ENCODE data around the gene DNAI7. TPM values are rescaled to one million over a fixed set of nuclear protein-coding genes. Genes with fewer than 3 reads are reported as not detected.

DNAI7 gene
- polyA plus RNA-seq, 1 donor: 7.9 TPM

DNA sequence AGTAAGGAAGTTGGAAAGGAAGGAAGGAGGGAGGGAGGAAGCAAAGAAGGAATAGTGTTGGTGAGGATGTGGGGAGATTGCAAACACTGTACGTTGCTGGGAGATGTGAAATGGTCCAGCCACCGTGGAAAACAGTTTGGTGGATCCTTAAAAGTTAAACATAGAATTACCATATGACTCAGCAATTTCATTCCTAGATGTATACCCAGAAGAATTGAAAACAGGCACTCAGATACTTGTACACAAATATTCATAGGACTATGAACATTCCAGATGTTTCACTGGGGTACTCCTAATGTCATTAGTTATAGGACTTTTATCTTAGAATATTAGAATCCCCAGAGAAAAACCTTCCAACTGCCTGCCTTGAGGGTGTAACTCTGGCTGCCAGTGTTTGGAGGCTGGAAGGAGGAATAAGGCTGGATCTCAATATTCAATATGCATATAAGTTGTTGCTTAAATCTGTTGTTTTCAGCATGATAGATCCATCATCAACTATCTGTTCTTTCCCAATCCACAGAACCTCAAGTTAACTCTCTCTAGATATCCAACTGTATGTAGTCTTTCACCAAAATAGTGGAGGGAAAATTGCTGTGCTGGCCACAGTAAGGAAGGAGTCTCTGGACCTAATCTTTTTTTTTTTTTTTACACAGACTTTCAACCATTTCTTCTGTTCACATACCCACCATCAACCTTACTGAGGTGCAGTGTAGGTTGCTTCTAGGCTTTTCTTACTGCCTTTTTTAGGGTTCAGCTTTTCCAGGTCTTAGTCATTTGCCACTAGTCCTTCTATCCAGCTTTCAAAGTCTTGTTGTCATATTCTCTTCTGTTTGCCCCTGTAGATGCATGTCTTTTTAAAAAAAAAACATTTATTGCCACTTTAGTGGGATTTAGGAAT is 94.5 kb downstream of the DNAI7 start:
- no peak for DNase-seq

DNA sequence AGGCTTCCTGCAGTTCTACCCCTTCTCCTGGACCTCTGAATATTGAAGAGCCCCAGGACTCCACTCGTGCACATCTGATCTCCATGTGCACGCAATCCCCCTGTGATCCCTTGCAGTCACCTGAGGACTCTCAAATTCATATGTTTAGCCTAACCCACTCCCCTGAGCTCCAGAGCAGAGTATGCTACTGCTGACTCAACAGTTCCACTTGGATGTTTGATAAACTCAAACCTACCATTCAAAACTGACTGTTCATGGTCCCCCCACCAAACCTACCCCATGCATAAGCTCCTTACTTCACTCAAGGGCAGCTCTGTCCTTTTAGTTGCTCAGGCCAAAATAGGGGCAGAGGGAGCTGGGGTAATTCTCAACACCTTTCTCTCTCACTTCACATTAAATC is 96.0 kb downstream of the DNAI7 start:
- DNase-seq: no peak

DNA sequence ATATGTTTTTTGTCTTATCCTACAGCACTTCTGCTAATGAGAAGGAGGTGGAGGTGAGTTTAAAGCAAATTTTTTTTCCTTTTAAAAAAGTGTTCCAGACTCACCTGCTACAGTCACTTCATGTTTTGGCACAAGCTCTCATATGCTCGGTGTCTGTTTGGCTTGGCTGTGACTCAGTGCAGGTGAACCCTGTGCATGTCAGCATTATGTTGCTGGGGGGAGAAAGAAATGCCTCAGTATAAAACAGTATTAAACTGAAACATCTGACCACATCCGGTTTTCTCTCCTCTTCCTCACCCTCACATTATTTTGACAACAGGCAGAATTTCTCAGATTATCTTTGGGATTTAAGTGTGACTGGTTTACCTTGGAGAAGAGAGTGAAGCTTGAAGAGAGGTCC is 105.2 kb downstream of the DNAI7 start:
- no peak for DNase-seq

DNA sequence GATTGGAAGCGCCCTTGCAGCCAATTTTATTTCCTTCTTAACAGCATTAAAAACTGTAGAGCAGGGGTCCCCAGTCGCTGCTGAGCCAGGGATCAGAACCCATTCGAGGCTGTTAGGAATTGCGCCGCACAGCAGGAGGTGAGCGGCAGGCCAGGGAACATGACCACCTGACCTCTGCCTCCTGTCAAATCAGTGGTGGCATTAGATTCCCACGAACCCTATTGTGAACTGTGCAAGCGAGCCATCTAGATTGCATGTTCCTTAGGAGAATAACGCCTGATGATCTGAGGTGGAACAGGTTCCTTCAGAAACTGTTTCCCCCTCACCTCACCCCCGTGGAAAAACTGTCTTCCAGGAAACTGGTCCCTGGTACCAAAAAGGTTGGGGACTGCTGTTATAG is 107.4 kb downstream of the DNAI7 start:
- DNase-seq: no peak

DNA sequence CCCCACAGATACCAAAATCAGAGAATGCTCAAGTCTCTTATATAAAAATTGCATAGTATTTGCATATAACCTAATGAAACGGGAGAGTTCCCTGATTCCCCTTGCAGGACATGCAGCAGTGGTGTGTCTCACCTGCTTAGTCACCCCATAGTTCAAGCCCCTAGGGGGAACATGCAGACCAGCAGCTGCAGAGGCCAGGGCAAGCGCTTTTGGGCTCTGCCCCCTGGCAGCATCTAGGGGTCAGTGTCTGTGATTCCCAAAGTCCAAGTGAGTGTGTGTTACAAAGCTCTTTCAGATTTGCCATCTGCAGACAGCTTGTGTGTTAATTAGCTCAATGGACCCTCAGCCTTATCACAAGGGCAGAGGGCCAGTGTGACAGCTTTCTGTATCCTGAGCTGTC is 110.1 kb downstream of the DNAI7 start:
- no peak for DNase-seq

DNA sequence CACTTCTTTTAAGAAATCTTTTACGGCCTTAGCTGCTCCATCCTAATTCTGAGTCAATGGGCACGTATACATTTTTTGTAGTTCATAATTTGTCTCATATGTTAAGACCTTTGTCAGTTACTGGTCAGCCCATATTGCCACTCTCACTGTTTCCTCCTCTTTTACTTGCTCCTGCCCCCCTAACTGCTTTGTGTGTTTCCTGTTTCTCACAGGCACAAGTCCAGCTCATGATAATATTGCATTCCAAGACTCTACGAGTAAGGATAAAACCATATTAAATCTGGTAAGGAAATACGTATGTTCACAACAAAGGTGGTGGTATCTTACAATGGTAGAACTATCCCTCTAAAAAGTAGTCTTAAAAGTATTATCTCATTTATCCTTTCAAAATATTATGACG is 111.7 kb downstream of the DNAI7 start:
- no peak for DNase-seq

DNA sequence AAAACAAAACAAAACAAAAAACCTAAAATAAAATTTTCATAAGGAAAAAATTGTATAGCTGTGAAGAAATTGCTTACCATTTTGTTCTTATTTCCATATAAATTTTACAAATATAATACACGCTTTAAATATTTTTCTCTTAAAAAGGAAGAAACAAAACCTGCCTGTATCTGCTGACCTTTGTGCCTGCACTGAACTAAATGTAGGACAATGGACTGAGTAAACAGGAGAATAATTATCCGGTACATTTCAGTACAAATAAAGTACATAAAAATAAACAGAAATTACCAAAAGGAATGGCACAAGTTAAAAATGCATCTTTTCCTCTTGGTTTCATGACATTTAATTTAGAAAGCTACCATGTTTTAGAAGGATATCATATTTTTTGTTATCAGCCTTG is 112.3 kb downstream of the DNAI7 start:
- DNase-seq: no peak

DNA sequence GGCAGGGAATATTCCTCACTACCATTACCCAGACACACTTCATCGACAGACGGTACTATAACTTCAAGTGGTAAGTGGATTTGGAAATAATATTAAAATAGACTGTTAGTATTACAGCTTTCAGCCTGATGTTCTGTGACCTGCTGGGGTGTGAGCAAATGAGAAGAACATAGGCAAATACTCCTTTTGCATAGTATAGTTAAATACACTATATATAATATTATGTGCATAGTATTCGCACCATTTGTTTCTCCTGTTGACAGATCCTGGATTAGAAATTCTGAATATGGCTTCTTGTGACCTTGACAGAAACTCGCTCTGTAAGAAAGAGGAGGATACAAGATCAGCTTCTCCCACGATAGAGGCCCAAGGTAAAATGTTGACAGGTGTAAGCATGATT is 115.6 kb downstream of the DNAI7 start:
- DNase-seq: no peak

DNA sequence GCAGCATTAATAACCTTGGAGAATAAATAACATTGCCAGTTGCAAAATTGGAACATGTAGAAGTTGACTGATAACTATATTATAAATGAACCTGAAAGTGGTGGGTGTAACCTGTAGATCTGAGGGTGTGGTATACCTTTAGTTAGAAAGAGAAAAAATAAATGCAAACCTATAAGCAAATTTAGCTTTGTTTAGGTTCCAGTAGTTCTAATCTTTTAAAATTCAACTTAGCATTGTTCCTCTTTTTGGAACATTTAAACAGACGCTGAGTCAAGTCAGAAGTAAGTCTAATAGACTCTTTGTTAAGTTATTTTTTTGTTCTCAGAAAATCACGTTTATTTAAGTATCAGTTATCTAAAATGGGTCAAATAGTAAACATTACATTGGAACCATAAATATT is 120.0 kb downstream of the DNAI7 start:
- no peak for DNase-seq

DNA sequence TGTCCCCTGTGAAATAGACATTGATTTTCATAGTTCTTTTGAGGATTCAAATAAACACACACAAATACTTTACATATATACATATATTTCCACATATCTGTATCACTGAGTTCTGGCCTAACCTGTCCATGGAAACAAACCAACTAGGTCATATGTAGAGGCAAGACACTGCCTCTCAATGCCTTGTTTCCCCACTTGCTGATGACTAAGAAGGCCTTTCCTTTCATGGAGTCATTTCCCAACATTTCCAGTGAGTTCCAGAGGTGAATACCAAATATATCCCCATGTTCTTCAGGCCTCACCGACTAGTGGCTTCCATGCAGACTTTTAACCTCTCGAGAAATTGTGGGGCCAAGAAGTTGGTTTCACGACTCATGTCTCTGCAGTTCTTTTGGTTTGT is 120.8 kb downstream of the DNAI7 start:
- DNase-seq: no peak

DNA sequence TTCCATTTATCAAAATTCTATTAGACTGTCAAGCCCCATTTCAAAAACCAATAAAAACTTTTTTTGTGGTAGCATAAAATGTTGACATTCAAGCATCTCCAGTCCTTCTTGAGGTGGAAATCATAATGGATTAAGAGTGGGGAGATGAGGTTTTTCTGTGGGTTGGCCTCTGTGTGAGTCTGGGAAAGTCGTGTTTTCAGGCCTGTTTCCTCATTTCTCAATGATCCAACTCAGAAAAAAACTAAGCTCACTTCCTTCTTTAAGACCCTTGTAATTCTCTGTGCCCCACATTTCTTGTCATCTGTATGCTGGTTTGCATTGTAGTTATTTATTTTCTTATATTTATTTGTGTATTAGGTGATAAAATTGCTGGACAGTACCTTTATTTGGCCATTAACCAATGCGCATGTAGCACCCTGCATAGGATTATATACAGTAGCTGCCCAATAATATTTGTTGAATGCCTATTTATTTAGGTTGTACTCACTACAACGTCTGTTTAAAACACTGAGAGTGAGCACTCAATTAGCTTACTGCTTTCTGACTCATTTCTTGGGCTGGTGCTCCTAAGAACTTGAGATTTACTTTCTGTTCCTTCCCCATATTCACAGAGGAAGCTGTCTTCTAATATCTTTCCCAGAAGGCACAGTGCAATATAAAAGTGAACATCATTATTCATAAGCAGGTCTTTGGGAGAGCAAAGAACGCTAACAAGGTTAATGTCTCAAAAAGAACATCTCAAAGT is 121.9 kb downstream of the DNAI7 start:
- DNase-seq: no peak

DNA sequence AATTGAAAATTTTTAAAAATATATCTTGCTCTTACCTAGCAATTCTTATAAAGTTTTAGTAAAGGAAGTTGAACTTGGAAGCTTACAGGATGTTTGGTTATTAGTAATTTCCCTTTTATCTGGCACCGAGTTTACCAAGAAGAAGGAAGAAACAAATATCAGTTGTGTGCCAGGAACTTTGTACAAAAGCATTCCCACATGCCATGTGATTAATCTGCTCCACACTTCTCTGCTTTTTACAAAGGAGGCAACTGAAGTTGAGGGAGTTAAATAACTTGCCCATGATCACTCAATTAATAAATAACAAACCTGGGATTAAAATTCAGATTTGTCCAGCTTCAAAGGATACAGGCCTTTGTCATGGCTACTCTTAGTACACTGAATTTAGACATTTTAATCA is 123.6 kb downstream of the DNAI7 start:
- no peak for DNase-seq

DNA sequence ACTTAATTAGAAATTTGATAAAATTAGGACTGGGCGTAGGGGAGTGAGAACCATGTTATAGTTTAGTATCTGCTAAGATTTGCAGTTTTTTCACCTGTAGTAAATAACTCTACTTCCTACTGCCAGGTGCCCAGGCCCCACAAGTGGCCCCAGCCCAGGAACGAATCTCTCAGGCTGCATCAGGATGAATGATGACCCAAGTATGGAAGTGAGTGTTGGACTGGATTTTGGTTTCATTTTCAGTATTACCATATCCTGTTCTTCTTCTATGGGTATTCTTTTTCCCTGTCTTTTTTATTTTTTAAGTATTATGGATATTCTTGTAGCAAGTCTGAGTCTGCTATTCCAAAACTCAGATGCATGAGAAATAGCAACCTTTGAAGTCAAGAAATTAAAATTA is 125.7 kb downstream of the DNAI7 start:
- DNase-seq: no peak

DNA sequence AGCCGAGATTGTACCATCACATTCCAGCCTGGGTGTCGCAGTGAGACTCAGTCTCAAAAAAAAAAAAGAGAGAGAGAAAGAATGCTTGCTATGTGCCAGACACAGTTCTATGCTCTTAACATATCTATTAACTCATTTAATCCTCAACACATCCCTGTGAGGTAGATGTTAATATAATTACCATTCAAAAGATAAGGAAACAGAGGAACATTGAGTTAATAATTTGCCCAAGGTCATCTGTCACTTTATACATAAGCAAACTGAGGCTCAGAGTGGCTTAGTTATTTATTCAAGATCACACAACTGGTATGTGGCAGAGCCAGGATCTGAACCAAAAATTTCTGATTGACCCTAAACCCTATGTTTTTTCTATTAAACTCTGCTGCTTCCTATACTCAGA is 129.9 kb downstream of the DNAI7 start:
- no peak for DNase-seq

DNA sequence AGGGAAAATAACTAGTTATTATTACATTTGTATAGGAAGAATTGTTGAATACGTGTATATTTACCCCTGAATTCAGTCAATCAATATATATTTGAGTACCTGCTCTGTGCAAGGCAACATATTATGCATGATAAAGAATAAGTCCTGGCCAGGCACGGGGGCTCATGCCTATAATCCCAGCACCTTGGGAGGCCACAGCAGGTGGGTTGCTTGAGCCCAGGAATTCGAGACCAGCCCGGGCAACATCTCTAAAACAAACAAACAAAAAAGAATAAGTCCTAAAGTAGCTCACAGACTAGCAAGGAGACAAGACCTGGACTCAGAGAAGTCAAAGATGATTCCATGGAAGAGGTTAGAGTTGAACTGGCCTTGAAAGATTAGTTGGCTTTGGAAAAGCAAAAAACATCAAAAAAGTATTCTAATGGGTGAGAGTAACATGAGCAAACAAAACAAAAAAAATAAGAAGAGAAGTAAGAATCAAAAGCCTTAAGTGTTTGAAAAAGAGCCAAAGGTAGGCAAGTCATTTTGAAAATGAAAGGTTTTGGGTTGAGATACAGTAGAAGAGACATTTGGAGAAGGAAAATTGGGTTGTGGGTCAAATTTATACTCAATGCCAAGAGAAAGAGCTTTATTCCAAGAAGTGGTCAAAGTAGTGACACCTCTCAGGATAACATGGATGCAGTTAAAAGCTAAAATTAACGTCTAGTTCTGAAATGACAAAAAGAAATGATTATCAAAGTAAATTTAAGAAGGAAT is 130.9 kb downstream of the DNAI7 start:
- no peak for DNase-seq

DNA sequence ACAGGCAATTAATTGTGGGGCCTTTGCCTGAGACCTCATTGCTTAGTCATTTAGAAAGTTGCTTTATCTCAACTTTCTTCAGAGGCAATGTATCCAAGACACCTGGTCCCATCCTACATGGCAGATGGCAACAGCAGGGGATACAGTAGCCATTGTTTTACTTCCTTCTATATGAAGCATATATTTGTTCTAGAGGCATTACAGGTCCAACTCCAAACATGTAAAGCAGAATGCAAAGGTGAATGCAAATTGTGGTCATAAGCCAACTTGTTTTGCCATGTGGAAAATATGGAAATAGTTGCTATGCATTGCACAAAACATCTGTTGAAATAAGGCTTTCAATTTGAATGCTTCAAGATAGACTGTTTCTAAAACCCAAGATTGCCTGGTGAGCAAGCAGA is 136.3 kb downstream of the DNAI7 start:
- no peak for DNase-seq

Other genes starting within 250 kb of the DNAI7 start
- gene BCAT1, start 246.1 kb downstream of the DNAI7 start, polyA plus RNA-seq (ENCODE audit: insufficient read length): 55.3 TPM
- 44.4 TPM for gene ETFRF1, start 77 bp upstream of the DNAI7 start, polyA plus RNA-seq (ENCODE audit: insufficient read length)
- 42.3 TPM for gene KRAS, start 55.8 kb upstream of the DNAI7 start, polyA plus RNA-seq (ENCODE audit: insufficient read length)

Measured in left kidney (tissue), 2 donors.